GF-D8 (cell line): Measurements from ENCODE around the gene GHR.
"Not testable (repeated sequence)": the region's sequence is repeated elsewhere in the genome, so short reads cannot be mapped to it uniquely, and the experiment has no call there.

Experiments
- DNase-seq: peaks from one replicate; lab custom pipeline; 2025; lab: John Stamatoyannopoulos, UW

The GHR gene

DNA sequence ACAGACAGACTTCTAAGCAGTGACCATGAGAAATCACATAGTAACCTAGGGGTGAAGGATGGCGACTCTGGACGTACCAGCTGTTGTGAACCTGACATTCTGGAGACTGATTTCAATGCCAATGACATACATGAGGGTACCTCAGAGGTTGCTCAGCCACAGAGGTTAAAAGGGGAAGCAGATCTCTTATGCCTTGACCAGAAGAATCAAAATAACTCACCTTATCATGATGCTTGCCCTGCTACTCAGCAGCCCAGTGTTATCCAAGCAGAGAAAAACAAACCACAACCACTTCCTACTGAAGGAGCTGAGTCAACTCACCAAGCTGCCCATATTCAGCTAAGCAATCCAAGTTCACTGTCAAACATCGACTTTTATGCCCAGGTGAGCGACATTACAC lies 295.4 kb downstream of the GHR start:
- no peak for DNase-seq

DNA sequence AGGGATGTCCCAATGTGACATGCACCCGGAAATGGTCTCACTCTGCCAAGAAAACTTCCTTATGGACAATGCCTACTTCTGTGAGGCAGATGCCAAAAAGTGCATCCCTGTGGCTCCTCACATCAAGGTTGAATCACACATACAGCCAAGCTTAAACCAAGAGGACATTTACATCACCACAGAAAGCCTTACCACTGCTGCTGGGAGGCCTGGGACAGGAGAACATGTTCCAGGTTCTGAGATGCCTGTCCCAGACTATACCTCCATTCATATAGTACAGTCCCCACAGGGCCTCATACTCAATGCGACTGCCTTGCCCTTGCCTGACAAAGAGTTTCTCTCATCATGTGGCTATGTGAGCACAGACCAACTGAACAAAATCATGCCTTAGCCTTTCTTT lies 295.8 kb downstream of the GHR start:
- DNase-seq: no peak

- DNase-seq: peak; percentile 28
Measured at GRCh38 chr5:42720251-42720650, 297.0 kb downstream of the GHR start.

- no peak for DNase-seq
Measured at GRCh38 chr5:42721484-42721883, 298.2 kb downstream of the GHR start.

GRCh38 chr5:42734531-42735058 lies 311.4 kb downstream of the GHR start:
- not testable (repeated sequence) for DNase-seq

DNA sequence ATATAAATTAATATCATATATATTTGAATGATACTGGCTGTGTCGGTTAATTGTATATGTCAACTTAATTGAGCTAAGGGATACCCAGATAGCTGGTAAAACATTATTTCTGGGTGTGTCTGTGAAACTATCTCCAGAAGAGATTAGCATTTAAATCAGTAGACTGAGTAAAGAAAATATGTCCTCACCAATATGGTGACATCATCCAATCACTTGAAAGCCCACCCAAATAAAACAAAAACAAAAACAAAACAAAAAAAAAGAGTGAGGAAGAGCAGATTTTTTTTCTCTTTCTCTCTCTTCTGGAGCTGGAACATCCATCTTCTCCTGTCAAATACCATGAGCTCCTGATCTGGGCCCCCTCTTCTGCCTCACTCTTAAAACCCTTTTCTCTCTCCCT lies 317.7 kb downstream of the GHR start:
- DNase-seq: no peak

GRCh38 chr5:42745426-42745825 lies 322.2 kb downstream of the GHR start:
- DNase-seq: no peak

- no peak for DNase-seq
Measured at GRCh38 chr5:42745856-42746255, 322.6 kb downstream of the GHR start.

GRCh38 chr5:42749020-42749419 lies 325.8 kb downstream of the GHR start:
- no peak for DNase-seq

- no peak for DNase-seq
Measured at GRCh38 chr5:42750507-42750906, 327.3 kb downstream of the GHR start.

DNA sequence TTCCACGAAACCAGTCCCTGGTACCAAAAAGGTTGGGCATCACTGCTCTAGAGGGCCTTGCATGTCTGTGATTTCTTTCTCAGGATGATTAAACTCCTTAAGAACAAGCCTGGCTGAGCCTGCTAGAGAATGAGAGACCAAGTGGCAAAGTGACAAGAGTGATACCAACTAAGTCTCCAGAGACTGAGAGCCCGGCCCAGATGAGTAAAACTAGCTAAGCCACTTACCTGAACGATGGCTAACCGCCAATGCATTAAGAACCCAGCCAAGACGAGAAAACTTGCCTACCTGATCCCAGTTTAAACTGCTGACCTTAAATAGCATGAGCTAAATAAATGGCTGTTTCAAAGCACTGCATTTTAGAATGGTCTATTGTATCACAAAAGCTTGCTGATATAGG lies 327.8 kb downstream of the GHR start:
- DNase-seq: no peak

DNA sequence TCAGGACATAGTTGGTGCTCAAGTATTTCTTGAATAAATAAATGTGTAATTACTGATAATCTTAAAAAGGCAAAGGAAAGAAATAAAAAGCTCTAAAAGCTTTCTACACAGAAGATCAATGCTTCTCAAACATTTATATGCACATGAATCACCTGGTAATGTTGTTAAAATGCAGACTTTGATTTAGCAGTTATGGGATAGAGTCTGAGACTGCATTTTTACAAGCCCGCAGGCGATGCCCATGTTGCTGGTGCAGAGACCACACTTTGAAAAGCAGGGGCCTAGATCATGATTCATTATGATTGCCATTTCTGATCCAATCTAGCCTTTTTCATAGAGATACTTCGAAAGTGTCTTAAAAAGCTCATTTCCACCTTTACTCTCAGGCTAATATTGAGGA lies 329.9 kb downstream of the GHR start:
- no peak for DNase-seq

- no peak for DNase-seq
Measured at GRCh38 chr5:42756606-42757601, 333.7 kb downstream of the GHR start, which contains the start of gene CCDC152. TSS of gene CCDC152 (plus strand) at chr5:42756818. CDS start at chr5:42759122, 2,304 bp downstream.

DNA sequence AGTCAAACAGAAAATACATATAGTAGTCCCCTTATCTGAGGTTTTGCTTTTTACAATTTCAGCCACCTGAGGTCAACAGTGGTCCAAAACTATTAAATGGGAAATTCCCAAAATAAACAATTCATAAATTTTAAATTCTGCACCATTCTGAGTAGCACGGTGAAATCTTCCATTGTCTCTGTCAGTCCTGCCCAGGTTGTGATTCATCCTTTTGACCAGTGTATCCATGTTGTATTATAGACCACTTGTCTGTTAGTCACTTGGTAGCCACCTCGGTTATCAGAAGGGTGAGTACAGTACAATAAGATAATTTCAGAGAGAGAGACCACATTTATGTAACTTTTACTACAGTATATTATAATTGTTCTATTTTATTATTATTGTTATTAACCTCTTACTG lies 336.2 kb downstream of the GHR start:
- no peak for DNase-seq

DNA sequence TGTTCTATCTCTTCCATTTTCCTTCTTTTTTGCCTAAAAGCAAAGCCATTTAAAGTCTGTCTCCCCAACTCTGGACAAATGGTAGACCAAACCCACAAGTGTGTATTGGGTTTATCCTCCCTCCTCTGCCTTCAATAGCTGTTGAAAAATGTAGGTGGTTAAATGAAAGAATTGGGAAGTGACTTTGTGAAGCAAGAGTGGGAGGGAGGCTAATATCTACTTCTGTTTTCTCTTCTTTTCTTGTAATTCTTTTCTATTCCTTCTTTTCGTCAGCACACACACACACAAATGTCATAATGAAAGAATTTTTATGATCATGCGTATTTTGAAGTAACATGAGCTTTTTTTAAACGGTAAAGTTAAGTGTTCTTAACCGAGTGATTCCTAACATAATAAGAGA lies 337.2 kb downstream of the GHR start:
- DNase-seq: no peak

GRCh38 chr5:42761791-42762190 lies 338.6 kb downstream of the GHR start:
- no peak for DNase-seq

GRCh38 chr5:42767491-42768105 lies 344.4 kb downstream of the GHR start:
- DNase-seq: no peak

- no peak for DNase-seq
Measured at GRCh38 chr5:42768106-42768504, 344.9 kb downstream of the GHR start.

- DNase-seq: no peak
Measured at GRCh38 chr5:42770003-42770402, 346.8 kb downstream of the GHR start.
